HepG2 (cell line): ENCODE measurements around the gene TTLL10. TPM values are rescaled to one million over a fixed set of nuclear protein-coding genes. Genes with fewer than 3 reads are reported as not detected.

Experiments
- ATAC-seq: fragments of 200-7000 bp; cut with Tn5 transposase; 3 replicates; pipeline ENCODE4 v1.9.1; 2020; ENCODE audit warnings: mild to moderate bottlenecking, moderate library complexity
- BruUV-seq: library from RNA; stranded (reverse); fragments of 400-500 nt; replicated peaks from 2 replicates; lab custom pipeline; 2021; lab: Mats Ljungman, UMichigan
- CTCF ChIA-PET: fragments of 300-600 bp; formaldehyde crosslinking; extraction: SDS; loops from one replicate; lab custom pipeline; 2021; ENCODE audit warnings: low total read pairs, inconsistent platforms, low intra/inter-chr PET ratio; lab: Yijun Ruan, JAX
- POLR2A ChIA-PET: fragments of 350-600 bp; sonication (Branson Sonifier 250); formaldehyde crosslinking; loops from one replicate; lab custom pipeline; 2020; ENCODE audit warnings: antibody characterized with exemption, inconsistent platforms; lab: Yijun Ruan, JAX
- DNase-seq: peaks from one replicate; pipeline ENCODE4 v3.0.0-alpha.2; 2015; ENCODE audit warnings: low spot score
- FAIRE-seq: peaks from 3 replicates; lab custom pipeline; 2011; peaks lifted over from hg19 to GRCh38; lab: Jason Lieb, UNC
- H2AFZ ChIP-seq: one replicate; pipeline ENCODE4 v1.6.1; 2011; ENCODE audit warnings: low read length, inconsistent platforms
- H3K27ac ChIP-seq: fragments of 300-600 bp; 3 replicates; pipeline ENCODE4 v1.8.0; 2011; ENCODE audit warnings: mixed run types, mild to moderate bottlenecking, mixed read lengths, low read length, inconsistent platforms; ENCODE audit not compliant: insufficient read depth; ENCODE audit errors: extremely low read length
- H3K27me3 ChIP-seq, 2 experiments: fragments of 200-600 bp in 1 of 2; 2 replicates in 1 of 2; 3 replicates in 1 of 2; pipeline versions ENCODE4 v1.6.0 to v1.8.0; 2011; ENCODE audit warnings: low read length in 2 of 2, mild to moderate bottlenecking in 2 of 2, moderate library complexity in 2 of 2, inconsistent platforms in 1 of 2; ENCODE audit not compliant: insufficient read depth in 2 of 2, control insufficient read depth in 1 of 2
- H3K36me3 ChIP-seq, 2 experiments: fragments of 200-600 bp in 1 of 2; replicated peaks in 1 of 2; 2 replicates in 1 of 2; 3 replicates in 1 of 2; pipeline versions ENCODE4 v1.5.1 to v1.8.0; 2011; ENCODE audit warnings: low read length in 2 of 2, inconsistent platforms in 1 of 2; ENCODE audit not compliant: insufficient read depth in 2 of 2, control insufficient read depth in 1 of 2
- H3K4me1 ChIP-seq: 2 replicates; pipeline ENCODE4 v1.5.1; 2012; ENCODE audit warnings: low read length, inconsistent platforms; ENCODE audit not compliant: insufficient read depth
- H3K4me2 ChIP-seq: 2 replicates; pipeline ENCODE4 v1.6.0; 2011; ENCODE audit warnings: low read depth, low read length, inconsistent platforms
- H3K4me3 ChIP-seq, 3 experiments: fragments of 200-600 bp in 1 of 3; sonication (generic), shearing (Covaris generic) in 1 of 3; replicated peaks in 1 of 3; 2 replicates each; pipeline ENCODE4 v1.5.1; 2011 to 2016; ENCODE audit warnings: low read length in 3 of 3, inconsistent platforms in 2 of 3, low read depth in 2 of 3, mild to moderate bottlenecking in 2 of 3, control low read depth in 1 of 3, mixed read lengths in 1 of 3; ENCODE audit not compliant: insufficient read depth in 1 of 3
- H3K79me2 ChIP-seq: one replicate; pipeline ENCODE4 v1.6.1; 2011; ENCODE audit warnings: low read length, inconsistent platforms; ENCODE audit not compliant: insufficient read depth
- H3K9ac ChIP-seq: 2 replicates; pipeline ENCODE4 v1.6.0; 2011; ENCODE audit warnings: mild to moderate bottlenecking, low read depth, low read length, inconsistent platforms; ENCODE audit not compliant: insufficient read depth
- H3K9me3 ChIP-seq: 2 replicates; pipeline ENCODE4 v1.5.1; 2012; ENCODE audit warnings: mild to moderate bottlenecking, low read length
- H4K20me1 ChIP-seq: 2 replicates; pipeline ENCODE4 v1.6.0; 2011; ENCODE audit warnings: inconsistent platforms, mild to moderate bottlenecking, low read length, moderate library complexity; ENCODE audit not compliant: insufficient read depth
- GFI1 ChIP-seq: sonication (generic); formaldehyde crosslinking; IDR thresholded peaks from 2 replicates; pipeline ENCODE4 v1.5.0; 2020; ENCODE audit warnings: missing genetic modification reagents, mild to moderate bottlenecking, borderline replicate concordance
- JUND ChIP-seq: sonication (generic); formaldehyde crosslinking; IDR thresholded peaks from 2 replicates; pipeline ENCODE4 v1.8.0; 2022; ENCODE audit warnings: mild to moderate bottlenecking, missing genetic modification reagents
- KLF6 ChIP-seq: IDR thresholded peaks from 2 replicates; pipeline ENCODE4 v1.8.0; 2016; ENCODE audit warnings: missing biosample characterization, missing genetic modification reagents
- NFYB ChIP-seq: sonication (generic); formaldehyde crosslinking; IDR thresholded peaks from 2 replicates; pipeline ENCODE4 v1.4.0; 2020; ENCODE audit warnings: missing genetic modification reagents
- PHF21A ChIP-seq: sonication (generic); formaldehyde crosslinking; IDR thresholded peaks from 2 replicates; pipeline ENCODE4 v1.5.0; 2020; ENCODE audit warnings: mild to moderate bottlenecking, missing genetic modification reagents
- POLR2A ChIP-seq, 2 experiments: IDR thresholded peaks; 2 replicates each; pipeline ENCODE4 v1.6.1; 2011; ENCODE audit warnings: low read depth in 2 of 2, low read length in 2 of 2, mild to moderate bottlenecking in 1 of 2, moderate library complexity in 1 of 2; ENCODE audit not compliant: insufficient read depth in 1 of 2
- RBM39 ChIP-seq: fragments of 200-400 bp; formaldehyde crosslinking; IDR thresholded peaks from one replicate; pipeline ENCODE4 v1.6.1; 2018; ENCODE audit warnings: antibody characterized with exemption, mild to moderate bottlenecking, low read depth, low read length; ENCODE audit not compliant: poor library complexity, severe bottlenecking
- RXRB ChIP-seq: IDR thresholded peaks from 2 replicates; pipeline ENCODE4 v1.6.1; 2016; ENCODE audit warnings: borderline replicate concordance, missing genetic modification reagents, missing compliant biosample characterization
- TBX2 ChIP-seq: sonication (generic); formaldehyde crosslinking; IDR thresholded peaks from 2 replicates; pipeline ENCODE4 v1.5.0; 2020; ENCODE audit warnings: missing genetic modification reagents, mild to moderate bottlenecking, borderline replicate concordance
- TP53 ChIP-seq: sonication (generic); formaldehyde crosslinking; conservative IDR thresholded peaks from 2 replicates; pipeline ENCODE4 v1.4.0; 2020; ENCODE audit warnings: missing genetic modification reagents
- ZNF205 ChIP-seq: IDR thresholded peaks from 2 replicates; pipeline ENCODE4 v1.6.1; 2018; ENCODE audit warnings: missing biosample characterization, missing genetic modification reagents
- ZNF749 ChIP-seq: sonication (generic); formaldehyde crosslinking; IDR thresholded peaks from 2 replicates; pipeline ENCODE4 v1.8.0; 2022; ENCODE audit warnings: mild to moderate bottlenecking, missing genetic modification reagents, moderate library complexity, borderline replicate concordance
- WGBS: methylation state at CpG from one replicate; pipeline ENCODE4 v1.1.6; 2017; ENCODE audit warnings: low lambda C conversion rate; 5-methylcytosine and 5-hydroxymethylcytosine counted together
- in situ Hi-C: cut with HindIII; loops from 2 replicates; pipeline ENCODE4 v1.10.0; 2017; ENCODE audit warnings: low pct_unique_long_range_greater_than_20kb; ENCODE audit not compliant: extremely low pct_ligation_motif_present
- intact Hi-C: fragments of 100-400 bp; cut with micrococcal nuclease; formaldehyde crosslinking; loops from one replicate; pipeline ENCODE4 v1.10.0; 2022; ENCODE audit not compliant: unreplicated experiment
- polyA plus RNA-seq, 8 experiments: library from polyadenylated mRNA; depleted of rRNA in 3 of 8; stranded (reverse) in 7 of 8; unstranded in 1 of 8; fragments of >200 nt; fragmentation: Illumina TruSeq in 4 of 8; extraction: Trizol in 4 of 8; gene quantifications; 2 replicates each; pipeline versions ENCODE4 v1.2.1 to v1.2.3, GENCODE V29; 2011 to 2016; ENCODE audit warnings: low read depth in 4 of 8, missing spikeins in 1 of 8, mixed read lengths in 1 of 8; ENCODE audit not compliant: insufficient read depth in 1 of 8
- total RNA-seq, 5 experiments: library from RNA; depleted of rRNA; stranded (reverse); fragments of >200 nt; fragmentation: Illumina TruSeq; extraction: Trizol; gene quantifications; 2 replicates each; pipeline ENCODE4 v1.2.3, GENCODE V29; 2016; ENCODE audit warnings: low read depth in 1 of 5
- TF ChIP-seq, protein P1 (sequence below): sonication (generic); formaldehyde crosslinking; conservative IDR thresholded peaks from 2 replicates; pipeline ENCODE4 v1.8.0; 2022; ENCODE audit warnings: mild to moderate bottlenecking, moderate library complexity, missing genetic modification reagents
- TF ChIP-seq, protein P2 (sequence below): sonication (generic); formaldehyde crosslinking; IDR thresholded peaks from 2 replicates; pipeline ENCODE4 v1.4.0; 2020; ENCODE audit warnings: mild to moderate bottlenecking, missing genetic modification reagents
- TF ChIP-seq, protein P3 (sequence below): IDR thresholded peaks from 2 replicates; pipeline ENCODE4 v1.6.1; 2016; ENCODE audit warnings: mild to moderate bottlenecking

The TTLL10 gene
- total and polyA plus RNA-seq, 2 of the 13 experiments (the other 11 are each of a cell fraction or from before 2014, with no cell fraction given), result not detected

DNA sequence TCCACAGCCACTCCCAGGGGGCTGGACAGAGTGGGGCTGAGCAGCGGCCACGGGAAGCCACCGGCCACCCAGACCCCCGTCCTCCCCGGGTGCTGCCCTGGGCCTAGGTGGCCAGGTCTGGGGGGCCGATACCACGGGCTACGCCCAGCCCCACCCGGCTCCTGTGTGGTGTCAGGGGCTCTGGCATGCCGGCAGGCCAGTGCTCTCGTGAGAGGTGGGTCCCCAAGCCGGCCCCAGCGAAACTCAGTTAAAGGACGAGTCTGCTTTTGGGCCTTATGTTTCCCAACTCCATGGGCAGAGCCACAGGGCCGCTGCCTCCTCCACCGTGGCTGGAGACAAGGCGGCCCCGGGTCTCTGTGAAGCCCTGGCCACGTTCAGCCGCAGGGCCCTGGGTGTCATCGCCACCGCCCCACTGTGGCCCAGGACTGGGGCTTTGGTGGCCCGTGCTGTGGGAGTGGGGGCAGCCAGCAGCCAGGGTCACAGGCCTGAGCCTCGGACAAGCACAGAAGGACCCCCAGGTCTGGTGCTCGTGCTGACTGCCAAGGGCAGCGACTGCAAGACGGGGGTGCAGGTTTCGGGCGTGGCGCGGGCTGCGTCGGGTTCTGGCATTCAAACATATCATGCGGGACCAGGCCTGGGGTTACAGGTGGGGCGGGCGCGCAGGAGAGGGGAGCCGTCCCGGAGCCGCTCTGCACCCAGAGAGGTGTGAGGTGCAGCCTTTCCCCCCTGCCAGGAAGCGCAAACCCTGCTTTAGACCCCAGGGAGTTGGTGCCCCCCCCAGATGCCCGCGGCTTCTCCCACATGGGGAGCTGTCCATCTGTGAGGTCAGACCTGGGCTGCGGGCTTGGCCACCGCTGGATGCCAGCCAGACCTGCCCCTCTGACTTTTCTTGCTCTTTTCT, 45.9 kb upstream of the TTLL10 start (continued):
- TF ChIP-seq, protein P1, sequence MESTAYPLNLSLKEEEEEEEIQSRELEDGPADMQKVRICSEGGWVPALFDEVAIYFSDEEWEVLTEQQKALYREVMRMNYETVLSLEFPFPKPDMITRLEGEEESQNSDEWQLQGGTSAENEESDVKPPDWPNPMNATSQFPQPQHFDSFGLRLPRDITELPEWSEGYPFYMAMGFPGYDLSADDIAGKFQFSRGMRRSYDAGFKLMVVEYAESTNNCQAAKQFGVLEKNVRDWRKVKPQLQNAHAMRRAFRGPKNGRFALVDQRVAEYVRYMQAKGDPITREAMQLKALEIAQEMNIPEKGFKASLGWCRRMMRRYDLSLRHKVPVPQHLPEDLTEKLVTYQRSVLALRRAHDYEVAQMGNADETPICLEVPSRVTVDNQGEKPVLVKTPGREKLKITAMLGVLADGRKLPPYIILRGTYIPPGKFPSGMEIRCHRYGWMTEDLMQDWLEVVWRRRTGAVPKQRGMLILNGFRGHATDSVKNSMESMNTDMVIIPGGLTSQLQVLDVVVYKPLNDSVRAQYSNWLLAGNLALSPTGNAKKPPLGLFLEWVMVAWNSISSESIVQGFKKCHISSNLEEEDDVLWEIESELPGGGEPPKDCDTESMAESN (CRISPR knock-in tag), result 0 out of 2 replicates have a peak, but pooled peaks have one; percentile 31
- TF ChIP-seq JUND (CRISPR knock-in tag) (peak; percentile 30; the same call in 1 of the 2 replicates), RBM39 (peak; percentile 3)
- TF ChIP-seq, all 625 proteins: peak for 40

DNA sequence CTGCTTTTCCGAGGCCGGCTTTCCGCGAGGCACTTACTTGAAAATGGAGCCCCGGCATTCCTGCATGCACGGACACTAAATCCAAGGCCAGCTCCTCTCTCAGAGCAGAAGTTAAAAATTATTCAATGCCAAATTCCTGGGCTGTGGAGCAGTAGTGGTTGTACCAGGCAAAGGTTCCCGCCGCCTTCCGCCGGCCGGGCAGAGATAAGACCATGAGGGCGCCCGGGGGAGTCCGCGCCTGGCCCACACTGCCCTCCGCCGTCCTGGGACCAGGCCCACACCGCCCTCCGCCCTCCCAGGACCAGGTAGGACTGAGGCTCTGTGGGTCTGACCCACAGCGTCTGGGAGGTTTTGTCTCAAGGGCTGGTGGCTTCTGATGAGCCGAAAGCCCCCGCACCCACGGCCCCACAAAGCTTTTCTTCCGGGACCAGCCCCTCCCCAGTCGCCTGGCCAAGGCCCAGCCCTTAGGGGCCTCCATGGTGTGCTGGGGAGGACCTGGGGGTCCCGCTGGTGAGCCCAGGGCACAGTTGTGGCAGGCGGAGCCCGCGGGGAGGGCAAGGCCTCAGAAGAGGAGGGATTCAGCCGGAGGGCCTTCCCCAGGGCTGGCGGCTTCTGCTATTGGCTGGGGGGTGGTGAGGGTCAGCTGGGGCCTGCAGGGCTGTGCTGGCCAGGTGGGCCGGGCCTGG, 45.1 kb upstream of the TTLL10 start:
- peak overlapping the region; percentile 84 for H3K27ac ChIP-seq
- intact Hi-C loops, result no loop called here
- TF ChIP-seq PHF21A (CRISPR knock-in tag) (peak; percentile 38; the same call in 1 of the 2 replicates), KLF6 (CRISPR knock-in tag) (0 out of 2 replicates have a peak, but pooled peaks have one; percentile 48), NFYB (CRISPR knock-in tag) (peak; percentile 40; the same call in 1 of the 2 replicates), TBX2 (CRISPR knock-in tag) (0 out of 2 replicates have a peak, but pooled peaks have one; percentile 4), POLR2A (IDR thresholded peaks at IDR 0.05; ENCODE audit: insufficient read depth in 1 of 2, low read depth in 2 of 2, low read length in 2 of 2) (peak in 1 of 2 experiments; percentile 62; a peak in 2 of 4 replicates), ZNF749 (CRISPR knock-in tag) (peak; percentile 35; the same call in 1 of the 2 replicates), ZNF205 (no peak), RXRB (0 out of 2 replicates have a peak, but pooled peaks have one; percentile 14), TP53 (no peak), GFI1 (CRISPR knock-in tag) (no peak; the same call in 1 of the 2 replicates)
- TF ChIP-seq, protein P2, sequence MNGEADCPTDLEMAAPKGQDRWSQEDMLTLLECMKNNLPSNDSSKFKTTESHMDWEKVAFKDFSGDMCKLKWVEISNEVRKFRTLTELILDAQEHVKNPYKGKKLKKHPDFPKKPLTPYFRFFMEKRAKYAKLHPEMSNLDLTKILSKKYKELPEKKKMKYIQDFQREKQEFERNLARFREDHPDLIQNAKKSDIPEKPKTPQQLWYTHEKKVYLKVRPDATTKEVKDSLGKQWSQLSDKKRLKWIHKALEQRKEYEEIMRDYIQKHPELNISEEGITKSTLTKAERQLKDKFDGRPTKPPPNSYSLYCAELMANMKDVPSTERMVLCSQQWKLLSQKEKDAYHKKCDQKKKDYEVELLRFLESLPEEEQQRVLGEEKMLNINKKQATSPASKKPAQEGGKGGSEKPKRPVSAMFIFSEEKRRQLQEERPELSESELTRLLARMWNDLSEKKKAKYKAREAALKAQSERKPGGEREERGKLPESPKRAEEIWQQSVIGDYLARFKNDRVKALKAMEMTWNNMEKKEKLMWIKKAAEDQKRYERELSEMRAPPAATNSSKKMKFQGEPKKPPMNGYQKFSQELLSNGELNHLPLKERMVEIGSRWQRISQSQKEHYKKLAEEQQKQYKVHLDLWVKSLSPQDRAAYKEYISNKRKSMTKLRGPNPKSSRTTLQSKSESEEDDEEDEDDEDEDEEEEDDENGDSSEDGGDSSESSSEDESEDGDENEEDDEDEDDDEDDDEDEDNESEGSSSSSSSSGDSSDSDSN (CRISPR knock-in tag), result peak; percentile 64
- TF ChIP-seq, protein P3, sequence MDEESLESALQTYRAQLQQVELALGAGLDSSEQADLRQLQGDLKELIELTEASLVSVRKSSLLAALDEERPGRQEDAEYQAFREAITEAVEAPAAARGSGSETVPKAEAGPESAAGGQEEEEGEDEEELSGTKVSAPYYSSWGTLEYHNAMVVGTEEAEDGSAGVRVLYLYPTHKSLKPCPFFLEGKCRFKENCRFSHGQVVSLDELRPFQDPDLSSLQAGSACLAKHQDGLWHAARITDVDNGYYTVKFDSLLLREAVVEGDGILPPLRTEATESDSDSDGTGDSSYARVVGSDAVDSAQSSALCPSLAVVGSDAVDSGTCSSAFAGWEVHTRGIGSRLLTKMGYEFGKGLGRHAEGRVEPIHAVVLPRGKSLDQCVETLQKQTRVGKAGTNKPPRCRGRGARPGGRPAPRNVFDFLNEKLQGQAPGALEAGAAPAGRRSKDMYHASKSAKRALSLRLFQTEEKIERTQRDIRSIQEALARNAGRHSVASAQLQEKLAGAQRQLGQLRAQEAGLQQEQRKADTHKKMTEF (CRISPR knock-in tag), result peak; percentile 47; the same call in 1 of the 2 replicates

More for the DNA sequence above, 45.1 kb upstream of the TTLL10 start:
- WGBS, result 4% methylated on average over 21 of the region's 32 CpGs
- Histone ChIP-seq H3K4me3 (peak overlapping the region; percentile 67 to 82 (median 79)), H3K9me3 (no peaks in the 10 kb centered on the region), H3K9ac (peak overlapping the region; percentile 89), H3K27me3 (no peaks in the 10 kb centered on the region), H3K36me3 (no peaks in the 10 kb centered on the region), H3K4me1 (peaks cover 73% of the 10 kb centered on the region), H3K79me2 (peaks cover 5% of the 10 kb centered on the region), H2AFZ (no peak overlapping the region), H3K4me2 (peak overlapping the region; percentile 93), H4K20me1 (no peaks in the 10 kb centered on the region)
- ATAC-seq (peak; percentile 27), FAIRE-seq (no peak), DNase-seq (peak; percentile 70)
- ChIA-PET CTCF (no interaction called here), POLR2A (interaction anchor here (0.6 to 3.0 kb wide), 13 partner anchors 12 to 178 kb away, joined by 3 to 30 read pairs (median 5); partner anchors contain the start of gene C1orf159)
- in situ Hi-C loops, result no loop called here
- TSS peak; percentile 68 for BruUV-seq
